ENCODE data around the gene FHIT. TPM values are rescaled to one million over a fixed set of nuclear protein-coding genes. Genes with fewer than 3 reads are reported as not detected.

FHIT gene
- total RNA-seq, 1 donor from 2014 or later: 5.7 TPM

- H4K20me1 ChIP-seq (ENCODE audit: low read depth): no peaks in the 10 kb centered on the region
- H3K9me3 ChIP-seq (ENCODE audit: low read depth): no peaks in the 10 kb centered on the region
- H3K9ac ChIP-seq: no peak overlapping the region
- no peak overlapping the region for H3K4me3 Mint-ChIP-seq
- H3K27ac ChIP-seq: no peak overlapping the region
- no peak for DNase-seq (ENCODE audit: low spot score)
- H3K27me3 Mint-ChIP-seq (ENCODE audit: insufficient read depth, low read depth): no peaks in the 10 kb centered on the region
- no peak overlapping the region for H3K4me2 ChIP-seq
- H3K4me1 Mint-ChIP-seq: no peaks in the 10 kb centered on the region
- no peaks in the 10 kb centered on the region for H3K36me3 ChIP-seq
- TF ChIP-seq EZH2phosphoT487 (IDR thresholded peaks at IDR 0.05) (no peak), EZH2 (IDR thresholded peaks at IDR 0.05) (no peak)
- TF ChIP-seq, protein P1, sequence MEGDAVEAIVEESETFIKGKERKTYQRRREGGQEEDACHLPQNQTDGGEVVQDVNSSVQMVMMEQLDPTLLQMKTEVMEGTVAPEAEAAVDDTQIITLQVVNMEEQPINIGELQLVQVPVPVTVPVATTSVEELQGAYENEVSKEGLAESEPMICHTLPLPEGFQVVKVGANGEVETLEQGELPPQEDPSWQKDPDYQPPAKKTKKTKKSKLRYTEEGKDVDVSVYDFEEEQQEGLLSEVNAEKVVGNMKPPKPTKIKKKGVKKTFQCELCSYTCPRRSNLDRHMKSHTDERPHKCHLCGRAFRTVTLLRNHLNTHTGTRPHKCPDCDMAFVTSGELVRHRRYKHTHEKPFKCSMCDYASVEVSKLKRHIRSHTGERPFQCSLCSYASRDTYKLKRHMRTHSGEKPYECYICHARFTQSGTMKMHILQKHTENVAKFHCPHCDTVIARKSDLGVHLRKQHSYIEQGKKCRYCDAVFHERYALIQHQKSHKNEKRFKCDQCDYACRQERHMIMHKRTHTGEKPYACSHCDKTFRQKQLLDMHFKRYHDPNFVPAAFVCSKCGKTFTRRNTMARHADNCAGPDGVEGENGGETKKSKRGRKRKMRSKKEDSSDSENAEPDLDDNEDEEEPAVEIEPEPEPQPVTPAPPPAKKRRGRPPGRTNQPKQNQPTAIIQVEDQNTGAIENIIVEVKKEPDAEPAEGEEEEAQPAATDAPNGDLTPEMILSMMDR (IDR thresholded peaks at IDR 0.05): no peak
- H3F3A ChIP-seq (ENCODE audit: low read depth): peaks cover 10% of the 10 kb centered on the region
- H3K4me3 ChIP-seq: no peak overlapping the region
- H3K27ac Mint-ChIP-seq: no peak overlapping the region
- no peaks in the 10 kb centered on the region for H3K27me3 ChIP-seq
- no peaks in the 10 kb centered on the region for H3K79me2 ChIP-seq (ENCODE audit: low read depth)
- no peak overlapping the region for H2AFZ ChIP-seq (replicated peaks)
- H3K9me3 Mint-ChIP-seq: peaks cover 3% of the 10 kb centered on the region
- H3K36me3 Mint-ChIP-seq: no peaks in the 10 kb centered on the region
- peaks cover 30% of the 10 kb centered on the region for H3K4me1 ChIP-seq
Observed at GRCh38 chr3:60758831-60759230, 492.4 kb downstream of the FHIT start.

GRCh38 chr3:60758171-60758570 is 493.1 kb downstream of the FHIT start:
- no peaks in the 10 kb centered on the region for H3K4me1 Mint-ChIP-seq

GRCh38 chr3:60757724-60758123 is 493.5 kb downstream of the FHIT start:
- H3K27me3 Mint-ChIP-seq (ENCODE audit: insufficient read depth, low read depth): no peaks in the 10 kb centered on the region
- H3F3A ChIP-seq (ENCODE audit: low read depth): peaks cover 10% of the 10 kb centered on the region
- H3K9me3 Mint-ChIP-seq: peaks cover 3% of the 10 kb centered on the region
- H3K4me1 ChIP-seq: peaks cover 39% of the 10 kb centered on the region
- no peak overlapping the region for H3K9ac ChIP-seq
- H3K4me3 ChIP-seq: no peak overlapping the region
- H3K4me1 Mint-ChIP-seq: no peaks in the 10 kb centered on the region
- DNase-seq (ENCODE audit: low spot score): no peak
- no peaks in the 10 kb centered on the region for H3K36me3 ChIP-seq
- no peaks in the 10 kb centered on the region for H4K20me1 ChIP-seq (ENCODE audit: low read depth)
- H3K27ac ChIP-seq: no peak overlapping the region
- no peak overlapping the region for H3K4me3 Mint-ChIP-seq
- no peaks in the 10 kb centered on the region for H3K36me3 Mint-ChIP-seq
- H2AFZ ChIP-seq (replicated peaks): no peak overlapping the region
- no peaks in the 10 kb centered on the region for H3K9me3 ChIP-seq (ENCODE audit: low read depth)
- no peaks in the 10 kb centered on the region for H3K79me2 ChIP-seq (ENCODE audit: low read depth)
- TF ChIP-seq EZH2phosphoT487 (IDR thresholded peaks at IDR 0.05): no peak
- TF ChIP-seq EZH2 (IDR thresholded peaks at IDR 0.05): no peak
- TF ChIP-seq, protein P1 (IDR thresholded peaks at IDR 0.05): no peak
- no peaks in the 10 kb centered on the region for H3K27me3 ChIP-seq
- no peak overlapping the region for H3K4me2 ChIP-seq
- H3K27ac Mint-ChIP-seq: no peak overlapping the region

More at GRCh38 chr3:60758171-60758570, 493.1 kb downstream of the FHIT start:
- Mint-ChIP-seq H3K9me3 (peaks cover 3% of the 10 kb centered on the region), H3K4me3 (no peak overlapping the region), H3K27me3 (ENCODE audit: insufficient read depth, low read depth) (no peaks in the 10 kb centered on the region), H3K27ac (no peak overlapping the region), H3K36me3 (no peaks in the 10 kb centered on the region)
- no peak overlapping the region for H3K4me2 ChIP-seq
- no peak for TF ChIP-seq EZH2 (IDR thresholded peaks at IDR 0.05)
- TF ChIP-seq, protein P1 (IDR thresholded peaks at IDR 0.05): no peak
- TF ChIP-seq EZH2phosphoT487 (IDR thresholded peaks at IDR 0.05): no peak
- H3K79me2 ChIP-seq (ENCODE audit: low read depth): no peaks in the 10 kb centered on the region
- H3K36me3 ChIP-seq: no peaks in the 10 kb centered on the region
- H3K4me3 ChIP-seq: no peak overlapping the region
- H3K27ac ChIP-seq: no peak overlapping the region
- H3K9me3 ChIP-seq (ENCODE audit: low read depth): no peaks in the 10 kb centered on the region
- no peaks in the 10 kb centered on the region for H4K20me1 ChIP-seq (ENCODE audit: low read depth)
- peaks cover 36% of the 10 kb centered on the region for H3K4me1 ChIP-seq
- no peaks in the 10 kb centered on the region for H3K27me3 ChIP-seq
- no peak for DNase-seq (ENCODE audit: low spot score)
- H2AFZ ChIP-seq (replicated peaks): no peak overlapping the region
- no peak overlapping the region for H3K9ac ChIP-seq
- peaks cover 10% of the 10 kb centered on the region for H3F3A ChIP-seq (ENCODE audit: low read depth)

Measured in neural progenitor cell (in vitro differentiated cells).